ENCODE measurements around the gene TTC22. TPM values are rescaled to one million over a fixed set of nuclear protein-coding genes. Genes with fewer than 3 reads are reported as not detected.
"Not testable (repeated sequence)": the region's sequence is repeated elsewhere in the genome, so short reads cannot be mapped to it uniquely, and the experiment has no call there.

Gene TTC22
- total RNA-seq, 4 donors from 2014 or later, result 0.93 to 7.3 (median 1.0) TPM; not detected in 1

DNA sequence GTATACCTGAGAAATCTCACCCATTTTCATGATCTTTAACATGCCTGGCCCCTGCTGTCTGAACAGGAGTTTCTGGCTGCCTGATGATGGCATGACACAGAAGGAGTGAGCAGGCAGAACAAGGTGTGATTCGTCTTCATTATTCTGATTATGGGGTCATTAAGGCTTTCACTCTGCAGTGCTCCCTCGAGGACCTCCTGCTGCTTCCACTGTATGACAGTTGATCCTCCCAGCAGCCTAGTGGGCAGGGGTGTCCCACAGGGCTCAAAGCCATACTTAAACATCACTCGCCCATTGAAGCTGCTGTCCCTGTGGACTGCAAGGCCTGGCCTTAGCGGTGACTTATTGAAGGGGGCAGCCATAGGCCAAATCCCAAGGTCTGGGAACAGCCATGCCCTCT is 24.1 kb downstream of the TTC22 start:
- Histone ChIP-seq H3K9me3 (no peaks in the 10 kb centered on the region), H3K4me1 (peaks cover 0 to 8% (median 0%) of the 10 kb centered on the region in 3 donors), H3K27ac (no peak overlapping the region), H3K4me3 (no peak overlapping the region), H3K36me3 (no peaks in the 10 kb centered on the region), H3K27me3 (peaks cover 31% of the 10 kb centered on the region)
- ATAC-seq, result no peak
- WGBS, 2 donors (ENCODE audit: low coverage in 1 of 2), result no CpG with 5 or more reads among the region's 4 CpGs
- TF ChIP-seq POLR2AphosphoS5 (IDR thresholded peaks at IDR 0.05) (no peak), EP300 (IDR thresholded peaks at IDR 0.05) (no peak), POLR2A (IDR thresholded peaks at IDR 0.05) (no peak)
- TF ChIP-seq, protein P1, sequence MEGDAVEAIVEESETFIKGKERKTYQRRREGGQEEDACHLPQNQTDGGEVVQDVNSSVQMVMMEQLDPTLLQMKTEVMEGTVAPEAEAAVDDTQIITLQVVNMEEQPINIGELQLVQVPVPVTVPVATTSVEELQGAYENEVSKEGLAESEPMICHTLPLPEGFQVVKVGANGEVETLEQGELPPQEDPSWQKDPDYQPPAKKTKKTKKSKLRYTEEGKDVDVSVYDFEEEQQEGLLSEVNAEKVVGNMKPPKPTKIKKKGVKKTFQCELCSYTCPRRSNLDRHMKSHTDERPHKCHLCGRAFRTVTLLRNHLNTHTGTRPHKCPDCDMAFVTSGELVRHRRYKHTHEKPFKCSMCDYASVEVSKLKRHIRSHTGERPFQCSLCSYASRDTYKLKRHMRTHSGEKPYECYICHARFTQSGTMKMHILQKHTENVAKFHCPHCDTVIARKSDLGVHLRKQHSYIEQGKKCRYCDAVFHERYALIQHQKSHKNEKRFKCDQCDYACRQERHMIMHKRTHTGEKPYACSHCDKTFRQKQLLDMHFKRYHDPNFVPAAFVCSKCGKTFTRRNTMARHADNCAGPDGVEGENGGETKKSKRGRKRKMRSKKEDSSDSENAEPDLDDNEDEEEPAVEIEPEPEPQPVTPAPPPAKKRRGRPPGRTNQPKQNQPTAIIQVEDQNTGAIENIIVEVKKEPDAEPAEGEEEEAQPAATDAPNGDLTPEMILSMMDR (IDR thresholded peaks at IDR 0.05), result no peak

DNA sequence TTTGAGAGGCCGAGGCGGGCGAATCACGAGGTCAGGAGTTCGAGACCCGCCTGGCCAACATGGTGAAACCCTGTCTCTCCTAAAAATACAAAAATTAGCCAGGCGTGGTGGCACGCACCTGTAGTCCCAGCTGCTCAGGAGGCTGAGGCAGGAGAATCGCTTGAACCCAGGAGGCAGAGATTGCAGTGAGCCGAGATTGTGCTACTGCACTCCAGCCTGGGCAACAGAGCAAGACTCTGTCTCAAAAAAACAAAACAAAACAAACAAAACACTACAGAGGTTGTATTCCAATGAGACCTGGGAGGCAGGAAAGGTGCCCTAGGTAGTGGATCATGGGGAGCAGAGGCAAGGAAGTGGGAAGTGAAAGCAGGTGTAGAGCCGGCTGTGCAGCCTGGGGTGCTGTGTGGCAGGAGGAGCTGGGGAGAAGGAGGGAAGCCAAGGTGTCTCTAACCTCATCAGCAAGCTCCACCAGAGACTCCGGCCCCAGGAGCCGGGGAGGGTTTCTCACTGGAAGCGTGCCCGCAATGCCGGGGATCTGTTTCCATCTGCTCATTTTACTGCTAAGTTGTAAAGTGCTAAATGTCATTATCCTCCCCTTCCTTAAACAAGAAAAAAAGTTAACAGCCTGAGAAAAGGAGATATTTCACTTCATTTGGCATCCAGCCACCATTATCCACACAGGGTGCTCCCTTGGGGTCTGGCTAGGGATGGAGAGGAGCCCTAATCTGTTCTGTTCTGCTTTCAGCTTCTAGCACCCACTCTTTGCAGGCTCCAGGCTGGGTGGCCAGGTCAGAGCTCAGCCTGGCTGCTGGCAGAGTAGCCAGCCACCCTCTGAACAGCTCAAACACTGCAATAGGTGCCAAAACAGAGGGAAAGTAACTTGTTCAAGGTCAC is 25.0 kb downstream of the TTC22 start:
- WGBS, 2 donors (ENCODE audit: low coverage in 1 of 2), result 55 to 100% methylated on average over 5 to 13 of the region's 16 CpGs
- H3K27me3 ChIP-seq, result peaks cover 22% of the 10 kb centered on the region
- not testable (repeated sequence) for H3K4me1 ChIP-seq, H3K27ac ChIP-seq, H3K4me3 ChIP-seq, ATAC-seq, H3K36me3 ChIP-seq, H3K9me3 ChIP-seq

DNA sequence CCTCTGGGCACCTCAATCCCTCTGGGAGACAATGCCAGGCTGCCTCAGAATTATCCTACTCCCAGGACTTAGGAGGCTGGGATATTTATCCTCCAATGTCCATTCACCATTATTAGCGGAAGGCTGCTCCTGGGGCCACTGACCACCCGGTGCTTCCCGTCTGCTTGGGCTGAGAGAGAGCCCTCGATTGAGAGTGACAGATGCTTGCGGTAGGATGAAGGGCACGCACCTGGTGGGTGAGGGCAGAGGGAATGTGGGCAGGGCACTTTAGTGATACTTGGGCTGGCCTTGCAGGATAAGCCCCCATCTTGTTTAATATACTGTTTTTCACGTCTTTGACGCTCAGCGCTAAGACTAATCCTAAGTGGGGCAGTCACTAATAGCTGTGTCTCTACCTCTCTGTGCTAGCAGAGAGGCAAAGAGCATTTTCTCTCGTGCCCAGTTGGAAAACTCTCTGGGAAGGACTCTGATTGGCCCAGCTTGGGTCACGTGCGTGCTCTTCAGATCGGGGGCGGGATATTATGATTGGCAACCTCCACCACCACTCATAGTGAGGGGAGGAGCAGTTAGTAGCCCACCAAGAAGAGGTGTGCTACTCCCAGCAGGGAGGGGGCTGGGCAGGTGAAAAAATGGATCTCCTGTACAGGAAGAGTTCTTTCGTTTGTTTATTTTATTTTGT is 26.2 kb downstream of the TTC22 start:
- TF ChIP-seq POLR2AphosphoS5 (IDR thresholded peaks at IDR 0.05) (no peak), EP300 (IDR thresholded peaks at IDR 0.05) (no peak), POLR2A (IDR thresholded peaks at IDR 0.05) (no peak)
- TF ChIP-seq, protein P1 (IDR thresholded peaks at IDR 0.05), result no peak
- H3K27ac ChIP-seq, result no peak overlapping the region

GRCh38 chr1:54772951-54773350 is 28.2 kb downstream of the TTC22 start:
- WGBS, 2 donors (ENCODE audit: low coverage in 1 of 2), result 92 to 100% methylated on average over 2 of the region's 2 CpGs

More for the DNA sequence above, 26.2 kb downstream of the TTC22 start:
- Histone ChIP-seq H3K4me1 (no peaks in the 10 kb centered on the region), H3K4me3 (no peak overlapping the region), H3K27me3 (peaks cover 11% of the 10 kb centered on the region), H3K9me3 (no peaks in the 10 kb centered on the region), H3K36me3 (no peaks in the 10 kb centered on the region)
- 59 to 74% methylated on average over 6 to 11 of the region's 15 CpGs for WGBS, 2 donors (ENCODE audit: low coverage in 1 of 2)
- ATAC-seq, result no peak

GRCh38 chr1:54768093-54768492 is 33.0 kb downstream of the TTC22 start:
- WGBS, 2 donors (ENCODE audit: low coverage in 1 of 2), result 83% methylated on average over 1 to 2 of the region's 5 CpGs
- no peak for ATAC-seq
- H3K9me3 ChIP-seq, result no peaks in the 10 kb centered on the region
- H3K4me3 ChIP-seq, result no peak overlapping the region
- H3K4me1 ChIP-seq, result peaks cover 0 to 17% (median 10%) of the 10 kb centered on the region in 3 donors
- no peaks in the 10 kb centered on the region for H3K36me3 ChIP-seq
- no peak overlapping the region for H3K27ac ChIP-seq
- no peak for TF ChIP-seq POLR2AphosphoS5 (IDR thresholded peaks at IDR 0.05)
- TF ChIP-seq, protein P1 (IDR thresholded peaks at IDR 0.05), result no peak
- no peak for TF ChIP-seq EP300 (IDR thresholded peaks at IDR 0.05)
- TF ChIP-seq POLR2A (IDR thresholded peaks at IDR 0.05), result no peak
- H3K27me3 ChIP-seq, result no peaks in the 10 kb centered on the region

More at GRCh38 chr1:54772951-54773350, 28.2 kb downstream of the TTC22 start:
- no peaks in the 10 kb centered on the region for H3K36me3 ChIP-seq
- TF ChIP-seq POLR2AphosphoS5 (IDR thresholded peaks at IDR 0.05) (no peak), POLR2A (IDR thresholded peaks at IDR 0.05) (no peak)
- no peak for ATAC-seq
- no peaks in the 10 kb centered on the region for H3K9me3 ChIP-seq
- H3K4me3 ChIP-seq, result no peak overlapping the region
- H3K4me1 ChIP-seq, result no peaks in the 10 kb centered on the region
- peaks cover 7% of the 10 kb centered on the region for H3K27me3 ChIP-seq
- H3K27ac ChIP-seq, result no peak overlapping the region
